Measurements from ENCODE around the gene SOD3. TPM values are rescaled to one million over a fixed set of nuclear protein-coding genes. Genes with fewer than 3 reads are reported as not detected.

The SOD3 gene
- total and polyA plus RNA-seq, 10 of the 15 experiments (the other 5 are each of a cell fraction or from before 2014, with no cell fraction given): not detected

- in situ Hi-C loops (cut with MboI): no loop called here
- H3K4me3 ChIP-seq: no peak overlapping the region
- intact Hi-C loops (cut with micrococcal nuclease; ENCODE audit: unreplicated experiment): no loop called here
- peaks cover 11% of the 10 kb centered on the region for H3K4me1 ChIP-seq (ENCODE audit: control insufficient read depth, insufficient read depth, low read length)
- CTCF ChIA-PET: no interaction called here
- H3K4me2 ChIP-seq (ENCODE audit: control insufficient read depth, insufficient read depth): no peak overlapping the region
- H2AFZ ChIP-seq (ENCODE audit: control insufficient read depth, low read depth, low read length): no peak overlapping the region
- H3K79me2 ChIP-seq (ENCODE audit: control insufficient read depth, insufficient read depth, low read length): no peaks in the 10 kb centered on the region
- POLR2A ChIA-PET: no interaction called here
- no peaks in the 10 kb centered on the region for H3K27me3 ChIP-seq (replicated peaks in 1 of 2; ENCODE audit: control insufficient read depth in 2 of 2, insufficient read depth in 2 of 2, low read length in 1 of 2)
- DNase-seq (ENCODE audit: low read depth, low spot score) (no peak), ATAC-seq (no peak), FAIRE-seq (no peak)
- H3K36me3 ChIP-seq (ENCODE audit: control insufficient read depth in 2 of 2, insufficient read depth in 2 of 2, low read length in 1 of 2): no peaks in the 10 kb centered on the region
- no TSS peak for BruUV-seq (replicated peaks)
- SMC1A ChIA-PET (ENCODE audit: uncharacterized antibody, unreplicated experiment): no interaction called here
- TF ChIP-seq CREB1 (IDR thresholded peaks at IDR 0.05; ENCODE audit: low read depth): no peak
- TF ChIP-seq BMI1 (IDR thresholded peaks at IDR 0.05; ENCODE audit: borderline replicate concordance): no peak
- TF ChIP-seq TAF1 (IDR thresholded peaks at IDR 0.05; ENCODE audit: borderline replicate concordance, low read depth, low read length): no peak
- no peak for TF ChIP-seq PAX5 (IDR thresholded peaks at IDR 0.05; ENCODE audit: borderline replicate concordance, low read depth, low read length)
- no peak for TF ChIP-seq ZBED1 (IDR thresholded peaks at IDR 0.05; ENCODE audit: borderline replicate concordance)
- TF ChIP-seq FOXM1 (IDR thresholded peaks at IDR 0.05; ENCODE audit: low read depth, low read length): no peak
- no peak for TF ChIP-seq USF2 (IDR thresholded peaks at IDR 0.05; ENCODE audit: borderline replicate concordance, low read depth, low read length)
- no peak for TF ChIP-seq MYB (IDR thresholded peaks at IDR 0.05; ENCODE audit: borderline replicate concordance, low read depth, low read length)
- TF ChIP-seq BCL11A (IDR thresholded peaks at IDR 0.05; ENCODE audit: low read depth, low read length): no peak
- TF ChIP-seq NBN (IDR thresholded peaks at IDR 0.05): no peak
- TF ChIP-seq NFXL1 (IDR thresholded peaks at IDR 0.05; ENCODE audit: borderline replicate concordance): no peak
- no peak for TF ChIP-seq RELA (IDR thresholded peaks at IDR 0.05; ENCODE audit: borderline replicate concordance, partially characterized antibody)
- no peaks in the 10 kb centered on the region for H4K20me1 ChIP-seq (ENCODE audit: control insufficient read depth, insufficient read depth)
- no peak overlapping the region for H3K9ac ChIP-seq (ENCODE audit: control insufficient read depth, insufficient read depth, low read length)
- H3K27ac ChIP-seq (ENCODE audit: control insufficient read depth, insufficient read depth): no peak overlapping the region
- RAD21 ChIA-PET (ENCODE audit: unreplicated experiment): no interaction called here
- WGBS (ENCODE audit: insufficient coverage, insufficient replicate concordance, low lambda C conversion rate, missing lambda C conversion rate): 66% methylated on average over 4 of the region's 4 CpGs
- H3K9me3 ChIP-seq (replicated peaks; ENCODE audit: control insufficient read depth, insufficient read depth, low read length): no peaks in the 10 kb centered on the region
Measured at GRCh38 chr4:24771241-24771640, 24.1 kb upstream of the SOD3 start.

All from GM12878 (cell line).